Measurements from ENCODE around the gene C22orf42.
"Not testable (repeated sequence)": the region's sequence is repeated elsewhere in the genome, so short reads cannot be mapped to it uniquely, and the experiment has no call there.

Gene C22orf42, protein sequence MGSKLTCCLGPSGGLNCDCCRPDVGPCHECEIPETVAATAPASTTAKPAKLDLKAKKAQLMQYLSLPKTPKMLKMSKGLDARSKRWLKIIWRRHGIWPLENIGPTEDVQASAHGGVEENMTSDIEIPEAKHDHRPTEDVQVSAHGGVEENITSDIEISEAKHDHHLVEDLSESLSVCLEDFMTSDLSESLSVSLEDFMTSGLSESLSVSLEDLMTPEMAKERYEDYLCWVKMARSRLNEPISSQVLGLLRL

DNA sequence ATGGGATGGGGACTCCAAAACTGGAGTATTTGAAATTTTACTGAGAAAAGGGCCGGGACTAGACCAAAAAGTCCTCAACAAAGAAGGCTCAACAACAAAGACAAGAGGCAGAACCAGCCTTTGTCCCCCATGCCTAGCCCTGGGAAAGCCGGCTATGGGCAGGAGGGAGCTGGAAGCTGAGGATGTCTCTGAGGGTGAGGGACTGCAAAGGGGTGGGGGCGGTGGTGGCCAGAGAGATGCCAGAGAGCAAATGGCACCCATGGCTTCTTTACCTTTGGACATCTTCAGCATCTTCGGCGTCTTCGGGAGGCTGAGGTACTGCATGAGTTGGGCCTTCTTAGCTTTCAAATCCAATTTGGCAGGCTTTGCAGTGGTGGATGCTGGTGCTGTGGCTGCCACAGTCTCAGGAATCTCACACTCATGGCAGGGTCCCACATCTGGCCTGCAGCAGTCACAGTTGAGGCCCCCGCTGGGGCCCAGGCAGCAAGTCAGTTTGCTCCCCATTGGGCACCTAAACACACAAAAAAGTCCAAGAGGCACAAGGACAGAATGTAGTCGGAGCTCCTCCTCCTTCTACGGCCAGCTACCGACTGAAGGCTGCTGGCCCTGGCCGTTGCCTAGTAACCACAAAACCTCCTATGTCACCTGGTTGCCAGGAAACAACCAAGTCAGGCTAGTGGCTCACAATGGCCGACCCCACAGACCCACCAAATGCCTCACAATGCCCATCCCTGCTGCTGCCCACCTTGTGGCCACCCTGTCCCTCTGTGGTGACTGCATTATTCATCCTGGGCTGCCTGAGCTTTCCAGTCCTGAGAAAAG lies at the start of gene C22orf42:
TSS of gene C22orf42 (minus strand) at position 592 of the 822 bp plus-strand sequence. CDS start at position 504, 88 bp downstream.
- DNase-seq (ENCODE audit: low read depth in 2 of 2), result no peak

DNA sequence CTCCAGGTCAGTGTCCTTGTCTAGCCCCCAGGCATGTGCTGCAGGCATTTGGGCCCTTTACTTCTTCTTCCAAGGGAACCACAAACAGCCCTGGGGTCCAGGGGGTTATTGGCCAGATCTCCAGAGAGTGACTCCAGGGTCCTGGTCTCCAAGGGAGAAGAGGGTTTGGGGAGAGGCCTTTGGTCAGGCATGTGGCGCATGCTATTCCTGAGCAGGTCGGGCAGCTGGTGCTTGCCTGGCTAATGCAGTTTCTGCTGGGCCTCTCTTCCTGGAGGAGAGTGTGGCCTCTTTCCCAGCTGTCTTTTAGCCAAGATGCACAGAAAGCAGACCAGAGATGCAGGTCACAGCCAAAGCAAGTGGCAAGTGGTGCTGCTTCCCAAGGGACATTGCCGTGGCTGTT lies 49.6 kb upstream of the C22orf42 start:
- no peak for DNase-seq (ENCODE audit: low read depth in 2 of 2)

DNA sequence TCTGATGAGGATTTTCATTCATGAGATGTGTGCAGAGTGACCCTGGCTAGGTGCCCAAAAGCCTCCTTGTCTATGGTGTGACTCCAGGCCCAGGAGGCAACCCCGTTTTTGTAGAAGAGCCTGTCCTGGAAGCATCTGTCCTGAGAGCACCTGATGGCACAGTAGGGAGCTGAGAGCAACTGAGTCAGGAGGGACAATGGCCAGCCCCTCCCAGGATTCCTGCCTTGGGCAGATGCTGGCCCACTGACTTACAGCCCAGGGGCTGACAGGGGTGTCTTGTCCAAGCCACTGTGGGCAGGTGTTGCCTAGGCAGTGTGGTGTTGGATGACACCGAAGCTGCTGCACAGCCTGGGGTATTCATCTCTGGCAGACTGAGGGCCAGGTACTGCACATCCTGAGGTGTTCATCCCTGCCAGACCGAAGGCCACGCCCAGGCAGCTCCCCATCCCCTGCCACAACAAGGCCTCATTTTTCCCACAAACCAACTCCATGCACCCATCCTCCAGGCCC lies 48.9 kb upstream of the C22orf42 start:
- DNase-seq (ENCODE audit: low read depth in 2 of 2), result no peak

DNA sequence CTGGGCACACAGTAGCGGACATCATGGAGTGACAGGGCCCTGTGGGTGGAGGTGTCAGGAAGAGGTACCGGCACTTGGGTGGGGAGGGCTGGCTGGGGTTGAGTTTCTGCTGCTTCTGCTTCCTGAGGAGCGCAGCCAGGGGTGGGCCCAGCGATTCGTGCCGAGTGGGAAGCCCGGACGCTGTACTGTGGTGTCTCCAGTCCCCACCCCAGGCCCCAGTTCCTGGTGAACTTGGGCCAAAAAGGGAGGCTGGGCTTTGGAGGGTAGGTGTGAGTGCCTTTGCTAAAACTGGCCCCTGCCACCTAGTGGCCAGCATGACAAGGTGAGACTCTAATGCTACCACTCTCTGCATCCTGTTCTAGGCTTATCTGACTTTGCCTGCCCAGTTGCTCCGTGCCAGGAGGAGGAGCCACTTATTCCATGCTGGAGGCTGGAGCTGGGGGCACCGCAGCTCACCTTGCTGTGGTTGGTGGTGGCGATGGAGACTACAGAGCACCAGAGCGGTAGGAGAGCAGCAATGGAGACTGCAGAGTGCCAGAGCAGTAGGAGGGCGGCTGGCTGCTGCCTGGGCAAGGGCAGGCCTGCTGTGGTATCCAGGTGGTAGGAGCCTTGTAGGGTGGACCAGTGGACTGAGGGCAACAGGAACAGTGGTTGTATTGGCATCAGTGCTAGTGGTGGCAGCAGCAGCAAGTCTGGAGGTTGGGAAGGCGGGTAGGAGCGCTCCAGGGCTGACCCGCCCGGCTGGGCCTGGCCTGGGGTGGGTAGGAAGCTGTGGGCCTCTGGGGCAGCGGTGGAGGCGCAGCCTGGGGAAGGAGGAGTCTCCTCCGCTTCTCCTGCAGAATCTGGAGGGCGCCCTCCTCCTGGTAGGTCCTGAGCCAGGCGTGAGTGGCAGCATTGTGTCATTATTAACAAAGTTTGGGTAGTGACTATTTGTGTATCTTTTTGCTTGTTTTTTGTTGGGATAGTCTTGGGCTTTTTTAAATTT lies 48.0 kb upstream of the C22orf42 start:
- DNase-seq (ENCODE audit: low read depth in 2 of 2), result no peak

DNA sequence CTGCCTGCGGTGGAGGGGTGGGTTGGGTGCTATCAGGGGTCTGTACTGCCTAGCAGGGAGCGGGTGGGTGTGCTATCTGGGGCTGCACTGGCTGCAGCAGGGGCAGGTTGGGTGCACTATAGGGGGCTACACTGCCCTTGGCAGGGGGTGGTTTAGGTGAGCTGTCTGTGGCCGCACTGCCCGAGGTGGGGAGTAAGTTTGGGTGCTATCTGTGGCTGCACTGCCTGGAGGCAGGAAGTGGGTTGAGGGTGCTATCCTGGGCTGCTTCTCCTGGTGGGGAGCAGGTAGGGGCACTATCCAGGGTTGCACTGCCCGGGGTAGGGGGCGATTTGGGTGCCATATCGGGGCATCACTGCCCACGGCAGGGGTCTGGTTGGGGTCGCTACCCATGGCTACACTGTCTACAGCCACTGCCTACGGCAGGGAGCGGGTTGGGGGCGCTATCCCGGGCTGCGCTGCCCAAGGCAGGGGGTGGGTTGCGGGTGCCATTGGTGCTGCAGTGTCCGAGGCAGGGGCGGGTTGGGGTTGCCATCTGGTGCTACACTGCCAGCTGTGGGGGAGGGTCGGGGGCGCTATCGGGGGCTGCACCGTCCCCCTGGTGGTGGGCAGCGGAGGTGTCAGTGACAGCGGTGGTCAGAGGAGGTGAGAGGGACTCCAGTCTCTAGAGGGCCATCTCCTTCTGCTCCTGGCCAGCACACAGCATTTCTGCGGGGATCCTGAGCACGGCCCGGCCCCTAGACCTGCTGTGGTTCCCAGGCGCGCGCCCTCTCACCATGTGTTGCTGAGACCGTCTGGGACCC lies 47.1 kb upstream of the C22orf42 start:
- no peak for DNase-seq (ENCODE audit: low read depth in 2 of 2)

DNA sequence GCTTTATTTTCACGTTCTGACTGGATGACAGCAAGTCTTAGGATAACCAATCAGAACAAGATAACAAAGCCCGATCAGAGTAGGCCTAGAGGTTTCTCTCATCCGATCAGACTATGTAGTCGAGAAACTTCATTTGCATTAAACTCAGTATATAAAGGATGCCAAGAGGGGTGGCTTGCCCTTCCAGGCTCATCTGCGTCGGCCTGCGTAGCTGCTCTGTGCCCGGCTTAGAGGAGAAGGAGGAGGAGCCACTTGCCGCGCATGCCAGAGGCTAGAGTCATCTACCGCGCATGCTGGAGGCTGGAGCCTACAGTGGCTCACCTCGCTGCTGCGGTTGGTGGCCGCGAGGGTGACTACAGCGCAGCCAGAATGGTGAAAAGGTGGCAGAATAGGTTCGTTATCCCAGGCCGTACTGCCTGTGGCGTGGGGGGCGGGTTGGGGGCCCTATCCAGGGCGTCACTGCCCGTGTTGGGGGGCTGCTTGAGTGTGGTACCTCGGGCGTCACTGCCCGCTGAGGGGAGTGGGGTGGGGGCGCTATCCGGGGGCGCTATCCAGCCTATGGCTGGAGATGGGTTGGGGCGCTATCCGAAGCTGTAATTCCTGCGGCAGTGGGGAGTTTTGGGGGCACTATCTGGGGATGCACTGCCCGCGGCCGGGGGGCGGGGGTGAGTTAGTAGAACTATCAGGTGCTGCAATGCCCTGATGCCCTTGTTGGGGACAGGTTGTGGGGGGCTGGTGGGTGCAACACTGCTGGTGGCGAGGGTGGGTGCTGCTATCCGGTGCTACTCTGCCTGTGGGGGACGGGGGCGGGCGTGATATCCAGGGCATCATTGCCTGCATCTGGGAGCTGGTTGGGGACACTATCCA lies 46.0 kb upstream of the C22orf42 start, which contains the start of gene RFPL2:
TSS of gene RFPL2 (minus strand) at position 218 of the 867 bp plus-strand sequence. CDS start 2,622 bp downstream, outside the sequence.
- peak in 1 of 2 donors; percentile 23 for DNase-seq (ENCODE audit: low read depth in 2 of 2)

DNA sequence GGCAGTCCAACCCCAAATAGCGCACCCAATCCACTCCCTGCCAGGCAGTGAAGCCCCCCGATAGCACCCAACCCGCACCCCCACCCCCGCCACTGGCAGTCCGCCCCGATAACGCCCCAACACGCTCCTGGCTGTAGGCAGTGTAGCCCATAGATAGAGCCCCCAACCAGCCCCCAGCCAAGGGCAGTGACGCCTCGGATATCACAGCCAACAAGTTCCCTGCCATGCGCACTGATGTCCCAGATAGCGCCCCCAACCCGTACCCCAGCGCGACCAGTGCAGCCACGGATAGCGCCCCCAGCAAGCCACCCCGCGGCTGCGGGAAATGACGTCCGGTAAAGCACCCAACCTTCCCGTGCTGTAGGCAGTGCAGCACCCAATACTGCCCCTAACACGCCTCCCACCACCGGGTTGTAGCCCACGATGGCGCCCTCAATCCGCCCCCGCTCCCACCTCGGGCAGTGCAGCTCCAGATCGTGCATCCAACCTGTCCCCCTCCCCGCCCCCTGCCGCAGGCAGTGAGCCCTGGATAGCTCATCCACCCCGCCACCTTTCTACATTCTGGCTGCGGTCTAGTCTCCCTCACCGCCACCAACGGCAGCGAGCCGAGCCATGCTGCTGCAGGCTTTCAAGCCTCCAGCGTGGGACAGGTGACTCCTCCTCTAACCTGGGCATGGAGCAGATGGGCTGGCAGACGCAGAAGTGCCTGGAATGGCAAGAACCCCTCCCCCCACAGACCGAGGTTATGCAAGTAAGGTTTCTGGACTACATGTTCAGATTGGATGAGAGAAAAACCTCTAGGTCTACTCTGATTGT lies 45.1 kb upstream of the C22orf42 start:
- DNase-seq (ENCODE audit: low read depth in 2 of 2), result no peak

DNA sequence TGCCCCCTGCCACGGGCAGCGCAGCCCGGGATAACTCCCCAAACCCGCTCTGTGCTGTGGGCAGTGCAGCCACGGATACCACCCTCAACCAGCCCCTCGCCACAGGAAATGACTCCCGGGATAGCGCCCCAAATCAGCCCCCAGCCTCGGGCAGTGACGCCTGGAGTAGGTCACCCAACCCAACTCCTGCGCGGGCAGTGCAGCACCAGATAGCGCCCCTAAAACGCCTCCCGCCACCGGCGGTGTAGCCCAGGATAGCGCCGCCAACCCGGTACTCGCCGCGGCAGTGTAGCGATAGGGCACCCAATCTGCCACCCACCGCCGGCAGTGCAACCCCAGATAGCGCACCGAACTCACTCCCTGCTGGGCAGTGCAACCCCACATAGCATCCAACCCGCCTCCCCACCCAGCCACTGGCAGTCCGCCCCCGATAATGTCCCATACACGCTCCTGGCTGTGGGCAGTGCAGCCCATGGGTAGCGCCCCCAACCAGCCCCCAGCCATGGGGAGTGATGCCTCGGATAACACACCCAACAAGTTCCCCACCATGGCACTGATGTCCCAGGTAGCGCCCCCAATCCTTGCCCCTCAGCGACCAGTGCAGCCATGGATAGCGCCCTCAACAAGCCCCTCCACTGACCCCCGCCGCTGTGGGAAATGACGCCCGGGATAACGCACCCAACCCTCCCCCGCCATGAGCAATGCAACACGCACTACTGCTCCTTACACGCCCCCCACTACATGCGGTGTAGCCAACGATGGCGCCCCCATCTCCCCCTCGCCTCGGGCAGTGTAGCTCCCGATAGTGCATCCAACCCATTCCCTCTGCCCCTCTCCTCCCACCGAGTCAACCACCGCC lies 44.3 kb upstream of the C22orf42 start:
- no peak for DNase-seq (ENCODE audit: low read depth in 2 of 2)

DNA sequence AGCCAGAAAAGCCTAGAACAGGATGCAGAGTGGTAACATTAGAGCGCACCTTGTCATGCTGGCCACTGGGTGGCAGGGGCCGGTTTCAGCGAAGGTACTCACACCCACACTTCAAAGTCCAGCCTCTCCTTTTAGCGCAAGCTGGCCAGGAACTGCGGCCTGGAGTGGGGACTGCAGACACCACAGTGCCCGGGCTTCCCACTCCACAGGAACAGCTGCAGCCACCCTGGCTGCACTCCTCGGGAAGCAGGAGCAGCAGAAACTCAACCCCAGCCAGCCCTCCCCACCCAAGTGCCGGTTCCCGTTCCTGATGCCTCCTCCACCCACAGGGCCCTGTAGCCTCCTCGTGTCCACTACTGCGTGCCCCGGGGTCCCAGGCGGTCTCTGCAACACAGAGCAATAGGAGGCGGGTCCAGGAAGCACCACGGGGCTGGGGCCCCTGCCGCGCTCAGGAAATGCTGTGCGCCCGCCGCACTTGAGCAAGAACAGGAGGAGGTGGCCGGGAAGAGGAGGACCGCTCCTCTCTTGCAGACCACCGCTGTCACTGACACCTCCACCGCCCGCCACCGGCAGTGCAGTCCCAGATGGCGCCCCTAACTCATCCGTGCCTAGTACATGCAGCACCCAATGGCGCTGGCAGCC lies 43.6 kb upstream of the C22orf42 start:
- no peak for DNase-seq (ENCODE audit: low read depth in 2 of 2)

DNA sequence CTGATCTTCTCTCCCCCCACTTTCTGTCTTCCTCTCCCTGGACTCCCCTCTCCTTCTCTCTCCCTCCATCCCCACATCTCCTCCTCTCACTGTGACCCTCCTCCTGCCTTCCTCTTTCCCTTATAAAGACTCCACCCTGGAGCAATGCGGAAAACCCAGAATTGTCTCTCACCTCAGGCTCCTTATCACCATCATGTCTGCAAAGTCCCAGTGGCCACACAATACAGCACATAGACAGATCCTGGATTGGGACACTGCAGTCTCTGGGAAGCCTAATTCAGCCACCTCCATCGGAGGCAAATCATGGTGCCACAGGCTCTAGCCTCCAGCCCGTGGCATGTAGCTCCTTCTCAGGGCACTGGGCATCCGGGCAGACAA lies 43.0 kb upstream of the C22orf42 start:
- DNase-seq (ENCODE audit: low read depth in 2 of 2), result no peak

DNA sequence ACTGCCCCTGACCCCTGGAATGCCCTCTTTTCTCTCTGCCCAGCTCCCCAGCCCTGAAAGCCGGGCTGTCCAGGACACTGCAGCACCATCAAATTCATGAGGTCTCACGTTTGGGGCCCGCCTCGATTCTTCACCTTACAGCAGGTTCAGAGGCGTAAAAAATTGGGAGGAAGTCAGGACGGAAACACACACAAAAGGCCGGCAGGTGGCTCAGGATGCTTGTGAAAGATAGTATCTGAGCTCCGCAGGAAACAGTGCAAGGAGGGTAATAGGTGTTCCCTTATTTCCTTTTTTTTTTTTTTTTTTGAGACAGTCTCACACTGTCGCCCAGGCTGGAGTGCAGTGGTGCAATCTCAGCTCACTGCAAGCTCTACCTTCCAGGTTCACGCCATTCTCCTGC lies 41.6 kb upstream of the C22orf42 start:
- DNase-seq (ENCODE audit: low read depth in 2 of 2), result no peak

DNA sequence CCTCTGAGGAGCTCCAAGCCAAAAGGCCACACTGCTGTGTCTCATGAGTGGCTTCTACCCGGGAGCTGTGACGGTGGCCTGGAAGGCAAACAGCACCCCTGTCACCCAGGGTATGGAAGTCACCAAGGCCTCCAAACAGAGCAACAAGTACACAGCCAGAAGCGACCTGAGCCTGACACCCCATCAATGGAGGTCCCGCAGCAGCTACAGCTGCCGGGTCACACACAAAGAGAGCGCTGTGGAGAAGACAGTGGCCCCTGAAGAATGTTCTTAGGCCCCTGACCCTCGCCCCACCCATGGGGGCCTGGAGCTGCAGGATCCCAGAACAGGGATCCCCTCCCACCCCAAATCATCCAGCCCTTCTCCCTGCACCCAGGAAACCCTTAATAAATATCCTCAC lies 40.9 kb upstream of the C22orf42 start:
- no peak for DNase-seq (ENCODE audit: low read depth in 2 of 2)

DNA sequence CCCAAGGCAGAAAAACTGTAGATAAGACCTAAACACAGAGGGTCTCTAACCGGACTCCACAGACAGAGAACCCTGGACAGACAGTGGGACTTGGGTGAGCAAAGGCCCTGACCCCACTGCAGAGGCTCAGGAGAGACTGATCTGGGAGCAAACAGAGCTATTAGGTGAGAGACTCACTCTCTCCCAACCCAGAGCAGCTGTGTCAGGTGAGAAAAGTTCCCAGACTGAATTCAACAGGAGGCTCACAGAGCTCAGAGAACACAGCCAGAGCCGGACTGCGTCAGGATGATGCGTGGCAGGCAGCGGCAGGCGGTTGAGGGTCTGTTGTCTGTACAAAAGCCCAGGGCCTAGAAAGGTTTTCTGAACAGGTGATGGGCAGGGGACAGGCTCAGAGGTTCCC lies 40.2 kb upstream of the C22orf42 start:
- no peak for DNase-seq (ENCODE audit: low read depth in 2 of 2)

DNA sequence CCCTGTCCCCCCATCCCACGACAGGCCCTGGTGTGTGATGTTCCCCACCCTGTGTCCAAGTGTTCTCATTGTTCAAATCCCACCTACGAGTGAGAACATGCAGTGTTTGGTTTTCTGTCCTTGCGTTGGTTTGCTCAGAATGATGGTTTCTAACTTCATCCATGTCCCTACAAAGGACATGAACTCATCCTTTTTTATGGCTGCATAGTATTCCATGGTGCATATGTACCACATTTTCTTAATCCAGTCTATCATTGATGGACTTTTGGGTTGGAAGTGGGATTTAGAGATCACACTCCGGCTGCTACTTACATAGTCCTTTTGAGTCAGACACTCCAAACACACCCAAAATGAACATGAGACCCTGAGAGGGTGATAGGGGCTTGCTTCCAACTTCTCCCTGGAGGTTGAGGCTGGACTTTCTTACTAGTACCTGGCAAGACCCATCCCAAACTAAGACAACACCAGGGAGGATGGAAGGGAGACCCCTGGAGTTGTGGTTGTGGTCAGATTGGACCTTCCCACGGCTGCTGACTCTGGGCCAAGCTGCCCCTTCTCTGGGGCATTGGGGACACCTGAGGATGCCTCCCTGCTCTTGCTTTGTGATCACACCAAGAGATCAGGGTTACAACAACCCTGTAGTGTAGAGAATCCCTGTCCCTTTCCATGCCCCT lies 38.6 kb upstream of the C22orf42 start:
- not testable (repeated sequence) for DNase-seq (ENCODE audit: low read depth in 2 of 2)

DNA sequence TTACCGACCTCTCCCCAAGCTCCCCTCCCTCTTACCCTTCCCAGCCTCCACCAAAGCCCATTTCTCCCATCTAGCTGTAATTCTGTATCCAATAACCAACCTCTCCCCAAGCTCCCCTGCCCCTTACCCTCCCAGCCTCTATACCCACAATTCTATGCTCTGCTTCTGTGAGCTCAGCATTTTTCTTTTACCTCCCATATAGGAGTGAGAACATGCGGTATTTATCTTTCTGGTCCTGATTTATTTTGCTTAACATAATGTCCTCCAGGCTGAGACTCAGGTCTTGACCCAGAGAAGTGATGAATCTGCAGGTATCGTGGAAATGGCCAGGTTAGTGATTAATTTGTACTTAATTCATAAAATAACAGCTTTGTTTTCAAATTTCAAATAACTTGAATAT lies 36.8 kb upstream of the C22orf42 start:
- not testable (repeated sequence) for DNase-seq (ENCODE audit: low read depth in 2 of 2)

DNA sequence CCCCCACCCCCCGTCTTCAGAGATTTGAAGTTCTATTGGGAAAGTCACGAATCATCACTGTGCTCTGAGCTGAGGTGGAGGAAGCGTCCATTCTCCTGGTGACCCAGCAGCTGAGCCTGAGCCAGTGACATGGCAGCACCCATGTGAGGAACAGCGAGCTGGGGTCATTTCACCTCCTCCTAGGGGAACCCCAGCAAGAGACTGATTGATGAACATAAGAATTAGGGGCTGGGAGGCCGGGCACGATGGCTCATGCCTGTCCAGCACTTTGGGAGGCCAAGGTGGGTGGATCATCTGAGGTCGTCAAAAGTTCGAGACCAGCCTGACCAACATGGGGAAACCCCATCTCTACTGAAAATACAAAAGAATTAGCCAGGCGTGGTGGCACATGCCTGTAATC lies 34.2 kb upstream of the C22orf42 start:
- not testable (repeated sequence) for DNase-seq (ENCODE audit: low read depth in 2 of 2)

DNA sequence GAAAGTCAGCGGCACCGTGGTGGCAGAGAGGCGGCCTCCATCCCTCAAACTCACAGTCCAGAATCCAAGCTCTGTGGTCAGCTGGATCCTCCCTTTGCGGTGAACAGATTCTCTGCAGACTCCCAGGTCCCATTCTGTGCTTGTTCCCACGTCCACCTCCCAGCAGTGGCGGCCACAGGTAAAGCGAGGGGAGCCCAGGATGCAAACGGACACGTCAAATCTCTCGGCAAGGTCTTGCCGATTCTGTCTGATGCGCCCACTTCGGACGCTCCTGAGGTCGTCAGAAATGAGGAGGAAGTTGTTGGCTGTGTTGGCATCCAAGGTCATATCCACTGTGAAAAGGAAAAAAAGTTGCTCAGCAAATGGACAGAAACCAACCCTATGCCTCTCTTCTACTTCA lies 31.9 kb upstream of the C22orf42 start:
- DNase-seq (ENCODE audit: low read depth in 2 of 2), result not testable (repeated sequence)
